ENCODE results near the gene MSI2.

MSI2 gene

DNA sequence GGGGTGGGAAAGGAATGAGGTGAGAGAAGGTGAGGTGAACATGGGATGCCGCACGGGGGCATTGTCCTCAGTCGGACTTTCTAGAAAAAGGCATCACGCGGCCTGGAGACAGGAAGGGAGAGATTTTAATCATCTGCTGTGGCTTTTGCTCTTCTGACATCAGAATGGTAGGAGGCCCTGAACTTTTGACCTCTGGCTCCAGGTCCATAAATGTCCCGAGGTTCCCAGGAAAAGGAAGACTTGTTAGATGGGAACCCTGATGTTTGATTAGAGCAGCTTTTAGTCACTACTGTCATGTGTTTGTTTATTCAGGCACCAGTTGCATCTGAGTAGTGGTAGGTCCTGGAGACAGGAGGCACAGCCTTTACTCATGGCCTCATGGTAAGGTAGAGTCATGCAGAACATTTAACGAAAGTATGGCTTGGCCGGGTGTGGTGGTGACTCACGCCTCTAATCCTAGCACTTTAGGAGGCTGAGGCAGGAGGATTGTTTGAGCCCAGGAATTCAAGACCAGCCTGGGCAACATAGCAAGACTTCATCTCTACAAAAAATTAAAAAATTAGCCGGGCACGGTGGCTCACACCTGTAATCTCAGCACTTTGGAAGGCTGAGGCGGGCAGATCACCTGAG is 203.1 kb downstream of the MSI2 start:
- DNase-seq (ENCODE audit: low read depth in 2 of 2), result no peak

- no peak for DNase-seq (ENCODE audit: low read depth in 2 of 2)
Observed at GRCh38 chr17:57461082-57461481, 204.8 kb downstream of the MSI2 start.

- DNase-seq (ENCODE audit: low read depth in 2 of 2), result no peak
Observed at GRCh38 chr17:57462007-57462579, 205.8 kb downstream of the MSI2 start.

DNA sequence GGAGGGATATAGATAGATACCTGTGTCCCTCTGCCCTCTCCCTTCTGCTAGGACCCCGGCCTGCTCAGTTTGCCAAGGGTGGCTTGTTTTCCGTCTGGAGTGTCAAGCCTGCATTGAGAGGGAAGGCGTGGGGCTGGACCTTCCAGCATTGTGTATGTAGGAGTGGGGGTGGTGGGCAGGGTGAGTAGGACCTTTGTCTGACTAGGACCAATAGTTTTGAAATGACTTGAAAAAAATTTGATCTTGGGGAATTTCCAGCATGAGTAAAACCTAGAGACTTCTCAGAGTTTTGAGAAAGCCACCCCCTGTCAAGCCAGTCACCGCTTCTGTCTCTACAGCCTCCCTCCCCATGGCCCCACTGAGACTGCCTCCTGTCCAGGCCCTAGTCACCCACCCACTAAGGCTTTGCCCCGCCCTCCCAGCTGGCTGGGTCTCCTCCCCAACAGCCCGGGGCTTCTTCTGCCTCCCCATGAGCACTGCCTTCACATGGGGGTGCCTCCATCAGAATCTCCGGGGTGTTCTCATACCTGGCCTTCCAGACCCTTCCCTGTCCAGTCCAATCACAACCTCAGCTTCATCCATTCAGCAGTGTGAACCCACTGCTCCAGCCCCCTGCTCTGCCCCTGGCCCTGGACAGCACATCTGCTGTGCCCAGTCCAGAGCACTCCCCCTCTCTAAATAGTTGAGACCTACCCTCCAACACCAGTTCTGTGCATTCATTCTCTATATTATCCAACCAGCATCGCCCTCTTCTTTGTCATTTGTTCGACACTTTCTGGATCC is 207.0 kb downstream of the MSI2 start:
- DNase-seq (ENCODE audit: low read depth in 2 of 2), result no peak

- no peak for DNase-seq (ENCODE audit: low read depth in 2 of 2)
Observed at GRCh38 chr17:57464191-57464864, 208.0 kb downstream of the MSI2 start.

- no peak for DNase-seq (ENCODE audit: low read depth in 2 of 2)
Observed at GRCh38 chr17:57465610-57466009, 209.3 kb downstream of the MSI2 start.

GRCh38 chr17:57466017-57466471 is 209.7 kb downstream of the MSI2 start:
- DNase-seq (ENCODE audit: low read depth in 2 of 2), result no peak

DNA sequence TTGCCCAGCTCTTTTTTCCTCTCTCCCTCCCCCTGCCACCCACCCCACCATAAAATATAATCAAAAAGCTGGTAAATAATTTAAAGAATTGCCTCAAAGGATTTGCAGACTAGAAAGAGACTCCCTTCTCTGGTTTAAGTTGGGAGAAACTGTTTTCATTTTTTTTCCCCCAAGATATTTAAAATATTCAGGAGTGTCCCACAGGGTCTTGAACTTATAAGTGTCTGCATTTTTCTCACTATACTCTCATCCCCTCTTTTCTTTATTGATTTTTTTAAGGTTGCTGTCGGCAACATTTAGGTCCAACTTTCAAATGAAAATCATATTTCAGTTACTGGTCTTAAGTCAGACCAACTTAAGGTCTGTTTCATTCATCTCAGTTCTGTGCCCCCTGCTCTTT is 210.2 kb downstream of the MSI2 start:
- no peak for DNase-seq (ENCODE audit: low read depth in 2 of 2)

- DNase-seq (ENCODE audit: low read depth in 2 of 2), result no peak
Observed at GRCh38 chr17:57467226-57467625, 210.9 kb downstream of the MSI2 start.

- DNase-seq (ENCODE audit: low read depth in 2 of 2), result no peak
Observed at GRCh38 chr17:57467801-57468200, 211.5 kb downstream of the MSI2 start.

DNA sequence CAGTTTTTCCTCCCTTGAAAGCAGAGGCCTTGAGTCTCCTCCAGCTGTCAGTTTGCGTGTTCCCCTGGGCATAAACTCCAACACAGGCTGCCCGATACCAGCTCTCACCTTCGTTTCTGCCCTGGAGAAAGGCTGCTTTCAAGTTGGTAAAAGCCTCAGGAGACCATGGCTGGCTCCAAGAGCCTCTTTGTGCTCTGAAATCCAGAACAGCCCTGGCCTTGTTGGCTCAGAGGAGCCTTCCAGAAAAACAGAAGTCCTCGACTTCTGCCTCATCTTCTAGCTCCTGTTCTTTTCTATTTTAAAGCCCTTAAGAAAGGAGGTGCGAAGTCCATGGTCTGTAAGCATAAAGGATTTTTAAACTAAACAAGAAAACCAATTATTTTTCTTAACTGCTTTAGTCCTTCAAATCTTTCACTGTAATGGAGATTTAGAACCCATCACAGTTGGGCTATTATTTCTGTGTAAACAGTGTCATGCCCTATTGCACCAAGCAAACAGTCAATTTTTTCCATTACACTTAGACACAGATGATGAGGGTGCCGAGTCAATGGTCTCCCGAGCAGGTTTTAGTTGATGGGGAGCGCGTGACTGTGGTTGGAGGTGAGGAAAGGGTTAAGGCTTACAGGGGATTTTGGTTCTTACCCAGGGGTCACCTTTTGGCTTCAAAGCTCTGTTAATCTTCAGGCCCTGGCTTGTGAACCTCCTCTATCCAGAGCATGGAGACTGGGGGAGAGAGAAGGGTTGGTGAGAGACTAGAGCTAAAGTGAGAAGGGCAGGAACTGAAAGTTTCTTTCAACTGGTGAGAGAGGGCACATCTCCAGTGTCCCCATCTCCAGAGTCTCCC is 212.8 kb downstream of the MSI2 start:
- no peak for DNase-seq (ENCODE audit: low read depth in 2 of 2)

DNA sequence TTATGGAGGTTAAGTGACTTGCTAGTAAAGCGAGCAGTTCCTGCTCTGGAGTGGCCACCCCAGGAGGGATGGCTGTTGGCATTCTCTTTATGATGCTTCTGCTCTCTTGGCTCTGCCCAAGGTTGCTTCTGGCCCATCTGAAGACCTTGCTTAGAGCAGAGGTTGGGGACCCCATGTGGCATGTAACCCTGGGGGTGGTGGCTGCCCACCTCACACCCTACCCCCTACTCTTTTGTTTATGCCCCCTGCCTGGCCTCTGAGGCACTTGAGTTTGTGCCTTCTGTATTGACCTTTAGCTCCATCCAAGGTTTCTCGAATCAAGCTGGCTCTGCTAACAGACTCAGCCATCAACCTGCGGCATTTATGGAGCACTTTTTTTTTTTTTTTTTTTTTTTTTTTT is 214.6 kb downstream of the MSI2 start:
- no peak for DNase-seq (ENCODE audit: low read depth in 2 of 2)

DNA sequence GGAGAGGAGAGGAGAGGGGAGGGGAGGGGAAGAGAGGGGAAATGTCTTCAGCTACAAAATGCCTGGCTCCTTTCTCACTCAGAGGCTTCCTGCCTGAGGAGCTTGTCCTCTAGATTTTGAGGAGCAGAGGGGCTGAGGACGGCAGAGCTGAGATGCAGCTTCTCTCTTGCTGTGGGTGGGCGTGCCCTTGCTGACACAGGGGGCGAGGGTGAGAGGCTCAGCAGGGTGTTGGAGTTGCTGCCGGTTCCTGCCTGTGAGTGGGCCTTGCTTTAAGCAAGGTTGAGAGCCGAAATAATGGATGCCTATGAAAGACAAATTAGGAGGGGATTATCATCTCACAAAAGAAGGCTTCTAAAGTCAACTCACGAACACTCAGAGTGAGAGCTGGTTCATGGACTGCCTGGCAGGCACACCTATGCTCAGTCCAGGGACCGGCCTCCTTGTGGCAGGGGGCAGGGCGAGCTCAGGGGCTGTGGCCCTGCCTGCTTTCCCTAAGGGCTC is 215.6 kb downstream of the MSI2 start:
- DNase-seq (ENCODE audit: low read depth in 2 of 2), result no peak

GRCh38 chr17:57475796-57476195 is 219.5 kb downstream of the MSI2 start:
- DNase-seq (ENCODE audit: low read depth in 2 of 2), result no peak

GRCh38 chr17:57477522-57478362 is 221.4 kb downstream of the MSI2 start:
- DNase-seq (ENCODE audit: low read depth in 2 of 2), result no peak

DNA sequence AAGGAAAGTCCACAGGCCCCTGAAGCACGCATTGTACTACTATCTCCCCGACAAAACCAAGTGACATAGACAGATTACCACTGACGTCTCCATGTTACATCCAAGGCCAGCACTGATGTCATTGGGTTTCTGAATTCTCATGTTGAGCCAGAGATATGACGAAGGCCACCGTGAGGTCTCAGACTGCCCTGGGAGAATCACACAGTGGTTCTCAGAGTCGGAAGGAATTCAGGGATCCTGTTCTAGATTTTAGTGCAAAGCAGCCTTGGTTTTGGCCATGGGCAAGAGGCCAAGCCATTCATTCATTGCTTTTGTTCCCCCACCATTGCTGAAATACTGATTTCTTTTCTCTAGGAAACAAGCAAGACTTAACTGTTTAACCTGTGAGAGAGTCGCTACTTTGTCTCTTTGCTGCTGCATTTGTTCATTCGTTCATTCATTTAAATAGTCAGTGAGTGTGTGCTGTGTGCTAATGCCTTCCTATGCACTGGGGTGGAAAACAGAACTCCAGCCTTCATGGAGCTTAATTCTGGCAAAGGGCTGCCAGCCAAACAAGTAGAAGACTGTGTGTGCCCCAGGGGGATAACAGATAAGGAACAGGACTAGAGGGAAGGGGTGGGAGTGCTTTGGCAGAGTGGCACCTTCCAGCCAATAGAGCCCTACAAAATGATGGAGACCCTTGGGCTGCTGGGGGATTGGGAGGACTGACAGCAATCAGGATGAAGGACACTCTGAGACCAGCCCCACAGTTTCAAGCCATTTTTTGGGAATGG is 222.3 kb downstream of the MSI2 start:
- DNase-seq (ENCODE audit: low read depth in 2 of 2), result no peak

DNA sequence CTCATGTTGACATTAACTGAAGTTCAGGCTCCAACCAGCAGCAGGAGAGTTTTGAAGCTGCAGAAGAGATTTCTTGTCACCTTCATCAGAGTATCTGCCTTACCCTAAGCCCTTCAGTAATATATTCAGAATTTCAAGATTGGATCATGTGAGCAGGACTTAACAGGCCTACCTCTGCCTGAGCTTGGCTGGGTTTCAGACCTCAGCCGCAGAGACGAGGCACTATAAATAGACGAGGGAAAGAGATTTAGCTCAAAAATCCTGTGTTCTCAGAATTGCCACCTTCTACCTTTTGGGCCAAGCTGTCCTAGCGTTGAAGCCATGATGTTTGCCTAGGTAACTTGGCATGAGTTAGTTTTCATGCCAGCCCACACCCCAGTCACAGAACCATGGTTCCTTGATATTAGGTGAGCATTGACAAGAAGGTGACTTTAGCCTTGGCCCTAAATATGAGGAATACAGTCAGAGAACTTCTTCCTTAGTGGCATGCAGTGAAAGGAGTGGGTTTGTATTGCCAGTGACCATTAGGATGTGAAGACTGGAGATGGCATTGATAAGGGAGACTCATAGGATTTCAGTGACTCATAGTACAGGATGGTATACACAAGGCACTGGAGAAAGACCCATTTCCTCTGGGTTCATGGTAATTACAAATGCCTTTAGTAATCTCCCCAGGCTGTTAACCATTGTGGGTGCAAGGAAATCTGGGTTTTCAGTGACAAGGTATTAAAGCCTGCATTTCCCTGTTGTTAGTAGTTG is 224.3 kb downstream of the MSI2 start:
- no peak for DNase-seq (ENCODE audit: low read depth in 2 of 2)

DNA sequence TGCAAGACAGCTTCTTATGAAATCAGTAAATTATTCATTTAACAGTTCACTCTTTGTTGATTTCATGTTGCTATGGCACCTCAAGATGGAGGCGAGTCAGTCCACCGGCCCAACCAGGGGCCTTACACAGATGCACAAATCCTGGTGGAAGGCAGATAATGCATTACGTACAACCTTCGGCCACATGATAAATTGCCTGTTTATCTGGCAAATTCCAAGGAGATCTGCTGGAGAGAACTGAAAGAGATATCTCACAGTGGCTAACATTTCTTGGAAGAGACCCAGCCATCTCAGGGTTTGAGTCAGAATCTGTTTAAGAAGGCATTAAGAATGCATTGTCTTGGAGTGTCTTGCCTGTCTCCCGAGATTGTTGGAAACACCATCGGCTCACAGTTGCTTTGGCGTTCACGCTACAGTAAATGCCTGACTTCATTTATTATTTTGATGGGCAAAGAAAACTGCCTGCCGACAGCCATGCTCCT is 225.6 kb downstream of the MSI2 start:
- peak; percentile 99 for DNase-seq (ENCODE audit: low read depth in 2 of 2)

- no peak for DNase-seq (ENCODE audit: low read depth in 2 of 2)
Observed at GRCh38 chr17:57482657-57483056, 226.3 kb downstream of the MSI2 start.

Measured in fibroblast of skin of left quadriceps (primary cell).